ENCODE results near the gene TMEM132C.

DNA sequence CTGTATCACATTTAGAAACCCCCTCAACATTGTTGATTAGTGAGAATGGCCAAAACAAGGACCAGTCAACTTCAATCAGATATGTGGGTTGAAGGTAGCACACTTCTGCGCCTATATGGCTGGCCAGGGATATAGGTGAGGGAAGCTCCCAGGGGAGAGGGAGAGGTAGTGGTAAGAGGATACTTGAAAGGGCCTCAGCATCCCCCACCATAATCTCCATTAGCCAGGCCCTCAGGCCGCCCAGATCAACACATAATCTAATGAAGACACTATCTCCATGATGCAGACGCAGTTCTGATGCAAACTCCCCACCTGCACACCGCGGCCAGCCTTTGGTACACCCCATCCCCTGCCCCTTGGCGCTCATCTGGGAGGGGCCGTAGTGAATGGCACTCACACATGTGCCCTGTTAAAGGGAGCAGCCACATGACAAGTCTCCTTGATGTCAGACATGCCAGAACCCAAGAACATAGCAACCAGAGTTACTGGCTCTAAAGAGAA, 158.0 kb downstream of the TMEM132C start:
- TF ChIP-seq CTCF (IDR thresholded peaks at IDR 0.05) (no peak), POLR2A (IDR thresholded peaks at IDR 0.05) (no peak)

All from right lobe of liver (tissue), 4 donors.